Measurements from ENCODE around the gene IRX3.

DNA sequence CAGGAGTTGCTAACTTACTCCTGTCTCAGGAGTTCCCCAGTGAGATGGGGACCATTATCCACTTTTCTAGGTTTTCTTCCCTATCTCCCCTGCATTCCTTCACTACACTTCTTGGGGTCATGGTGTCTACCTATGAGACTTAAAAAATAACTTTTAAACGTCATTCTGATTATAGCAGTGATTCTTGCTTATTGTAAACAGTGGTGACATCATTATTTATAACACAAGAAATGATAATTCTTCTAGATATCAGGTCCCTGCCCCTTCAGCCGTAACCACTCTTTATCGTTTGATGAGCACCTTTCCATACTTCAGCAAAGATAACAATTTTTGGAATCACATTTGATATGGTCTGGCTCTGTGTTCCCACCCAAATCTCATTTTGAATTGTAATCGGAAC is 27.2 kb upstream of the IRX3 start:
- TF ChIP-seq, protein P1, sequence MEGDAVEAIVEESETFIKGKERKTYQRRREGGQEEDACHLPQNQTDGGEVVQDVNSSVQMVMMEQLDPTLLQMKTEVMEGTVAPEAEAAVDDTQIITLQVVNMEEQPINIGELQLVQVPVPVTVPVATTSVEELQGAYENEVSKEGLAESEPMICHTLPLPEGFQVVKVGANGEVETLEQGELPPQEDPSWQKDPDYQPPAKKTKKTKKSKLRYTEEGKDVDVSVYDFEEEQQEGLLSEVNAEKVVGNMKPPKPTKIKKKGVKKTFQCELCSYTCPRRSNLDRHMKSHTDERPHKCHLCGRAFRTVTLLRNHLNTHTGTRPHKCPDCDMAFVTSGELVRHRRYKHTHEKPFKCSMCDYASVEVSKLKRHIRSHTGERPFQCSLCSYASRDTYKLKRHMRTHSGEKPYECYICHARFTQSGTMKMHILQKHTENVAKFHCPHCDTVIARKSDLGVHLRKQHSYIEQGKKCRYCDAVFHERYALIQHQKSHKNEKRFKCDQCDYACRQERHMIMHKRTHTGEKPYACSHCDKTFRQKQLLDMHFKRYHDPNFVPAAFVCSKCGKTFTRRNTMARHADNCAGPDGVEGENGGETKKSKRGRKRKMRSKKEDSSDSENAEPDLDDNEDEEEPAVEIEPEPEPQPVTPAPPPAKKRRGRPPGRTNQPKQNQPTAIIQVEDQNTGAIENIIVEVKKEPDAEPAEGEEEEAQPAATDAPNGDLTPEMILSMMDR (IDR thresholded peaks at IDR 0.05): no peak
- no peak for TF ChIP-seq POLR2A (IDR thresholded peaks at IDR 0.05)

Data from heart left ventricle (tissue), 13 donors.